Chondrocyte (in vitro differentiated cells): ENCODE data around the gene RHOBTB1. TPM values are rescaled to one million over a fixed set of nuclear protein-coding genes. Genes with fewer than 3 reads are reported as not detected.
A peak's percentile ranks its signal among the peaks of the same experiment; 100 is the strongest.
"Not testable (repeated sequence)": the region's sequence is repeated elsewhere in the genome, so short reads cannot be mapped to it uniquely, and the experiment has no call there.

ENCODE experiments used
- DNase-seq: peaks from one replicate; pipeline ENCODE4 v3.0.0; 2021; ENCODE audit warnings: mixed read lengths, low spot score
- H3K27ac Mint-ChIP-seq: one replicate; pipeline ENCODE4 v1.8.0; 2021; ENCODE audit warnings: mild to moderate bottlenecking, moderate library complexity, mixed read lengths; ENCODE audit not compliant: unreplicated experiment
- H3K27me3 Mint-ChIP-seq: 2 replicates; pipeline ENCODE4 v1.8.0; 2021; ENCODE audit warnings: low read depth, mixed read lengths
- H3K36me3 Mint-ChIP-seq: 2 replicates; pipeline ENCODE4 v1.8.0; 2021; ENCODE audit warnings: low read depth, mixed read lengths
- H3K4me1 Mint-ChIP-seq: 2 replicates; pipeline ENCODE4 v1.8.0; 2021; ENCODE audit warnings: low read depth, mild to moderate bottlenecking, mixed read lengths
- H3K4me3 Mint-ChIP-seq: one replicate; pipeline ENCODE4 v1.8.0; 2021; ENCODE audit warnings: mild to moderate bottlenecking, moderate library complexity, mixed read lengths; ENCODE audit not compliant: unreplicated experiment
- H3K9me3 Mint-ChIP-seq: 2 replicates; pipeline ENCODE4 v1.8.0; 2021; ENCODE audit warnings: low read depth, mixed read lengths
- CTCF ChIP-seq: fragments of 200-600 bp; sonication (generic); IDR thresholded peaks from 2 replicates; pipeline ENCODE4 v1.5.0; 2021; ENCODE audit warnings: antibody characterized with exemption, mild to moderate bottlenecking, moderate library complexity
- total RNA-seq: library from RNA; stranded (reverse); gene quantifications from 3 replicates; pipeline ENCODE4 v1.2.1, GENCODE V29; 2021

The RHOBTB1 gene
- total RNA-seq, 1 donor from 2014 or later: 19.2 TPM

DNA sequence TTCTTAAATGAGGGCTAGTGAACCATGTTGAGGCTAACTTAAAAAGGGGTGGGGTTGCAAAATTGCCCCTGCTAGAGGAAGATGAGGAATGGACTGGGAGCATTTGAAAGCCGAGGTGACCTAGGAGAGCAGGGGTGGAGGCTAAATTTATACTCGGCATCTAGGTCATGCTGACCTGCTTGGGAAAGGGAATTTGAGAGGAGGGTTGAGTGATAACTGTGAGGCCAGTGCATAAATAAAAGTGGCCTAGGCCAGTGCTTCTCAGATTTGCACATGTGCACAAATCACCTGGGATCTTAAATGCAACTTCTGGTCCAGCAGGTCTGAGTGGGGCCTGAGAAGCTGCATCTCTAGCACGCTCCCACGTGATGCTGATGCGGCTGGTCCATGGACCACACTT, 95.3 kb downstream of the RHOBTB1 start:
- Mint-ChIP-seq H3K36me3 (no peaks in the 10 kb centered on the region), H3K4me3 (no peak overlapping the region), H3K4me1 (peaks cover 20% of the 10 kb centered on the region), H3K27ac (no peak overlapping the region), H3K9me3 (peaks cover 3% of the 10 kb centered on the region), H3K27me3 (no peaks in the 10 kb centered on the region)
- DNase-seq: no peak
- no peak for TF ChIP-seq CTCF

GRCh38 chr10:60848126-60848525, 95.9 kb downstream of the RHOBTB1 start:
- Mint-ChIP-seq H3K4me3 (no peak overlapping the region), H3K4me1 (peaks cover 20% of the 10 kb centered on the region), H3K27ac (peak overlapping the region; percentile 19), H3K9me3 (peaks cover 3% of the 10 kb centered on the region), H3K27me3 (no peaks in the 10 kb centered on the region), H3K36me3 (no peaks in the 10 kb centered on the region)
- TF ChIP-seq CTCF: peak; percentile 29
- DNase-seq: no peak

GRCh38 chr10:60846173-60846572, 97.8 kb downstream of the RHOBTB1 start:
- Mint-ChIP-seq H3K27me3 (no peaks in the 10 kb centered on the region), H3K4me1 (peaks cover 20% of the 10 kb centered on the region)
- DNase-seq: no peak

GRCh38 chr10:60845038-60845437, 98.9 kb downstream of the RHOBTB1 start:
- no peak for TF ChIP-seq CTCF
- H3K9me3 Mint-ChIP-seq: no peaks in the 10 kb centered on the region
- no peaks in the 10 kb centered on the region for H3K27me3 Mint-ChIP-seq
- no peak for DNase-seq
- H3K4me1 Mint-ChIP-seq: peaks cover 20% of the 10 kb centered on the region
- H3K4me3 Mint-ChIP-seq: no peak overlapping the region
- H3K36me3 Mint-ChIP-seq: no peaks in the 10 kb centered on the region
- H3K27ac Mint-ChIP-seq: no peak overlapping the region

More at GRCh38 chr10:60846173-60846572, 97.8 kb downstream of the RHOBTB1 start:
- Mint-ChIP-seq H3K36me3 (no peaks in the 10 kb centered on the region), H3K4me3 (no peak overlapping the region), H3K9me3 (peaks cover 3% of the 10 kb centered on the region), H3K27ac (no peak overlapping the region)
- TF ChIP-seq CTCF: peak; percentile 51

GRCh38 chr10:60842694-60843093, 101.3 kb downstream of the RHOBTB1 start:
- no peak for TF ChIP-seq CTCF
- no peaks in the 10 kb centered on the region for H3K36me3 Mint-ChIP-seq
- H3K27me3 Mint-ChIP-seq: no peaks in the 10 kb centered on the region
- DNase-seq: no peak
- no peak overlapping the region for H3K4me3 Mint-ChIP-seq
- H3K9me3 Mint-ChIP-seq: no peaks in the 10 kb centered on the region
- peaks cover 16% of the 10 kb centered on the region for H3K4me1 Mint-ChIP-seq
- no peak overlapping the region for H3K27ac Mint-ChIP-seq

GRCh38 chr10:60841227-60841626, 102.8 kb downstream of the RHOBTB1 start:
- not testable (repeated sequence) for H3K9me3 Mint-ChIP-seq, H3K27me3 Mint-ChIP-seq, H3K27ac Mint-ChIP-seq, H3K36me3 Mint-ChIP-seq, DNase-seq, H3K4me3 Mint-ChIP-seq
- H3K4me1 Mint-ChIP-seq: peaks cover 11% of the 10 kb centered on the region
